GM12874 (cell line): ENCODE measurements around the gene UBXN10.

Source experiments
- CTCF ChIP-seq: IDR thresholded peaks from 2 replicates; pipeline ENCODE4 v1.5.1; 2011; ENCODE audit warnings: low read depth, mild to moderate bottlenecking, control low read depth, low read length, moderate library complexity; ENCODE audit not compliant: insufficient read depth

Gene UBXN10

GRCh38 chr1:20179371-20180128, 6.3 kb upstream of the UBXN10 start:
- TF ChIP-seq CTCF, result no peak

- TF ChIP-seq CTCF, result no peak
Measured at GRCh38 chr1:20180129-20180843, 5.6 kb upstream of the UBXN10 start.

GRCh38 chr1:20180844-20181207, 5.1 kb upstream of the UBXN10 start:
- TF ChIP-seq CTCF, result no peak

GRCh38 chr1:20182415-20182814, 3.5 kb upstream of the UBXN10 start:
- TF ChIP-seq CTCF, result no peak

GRCh38 chr1:20183035-20183434, 2.9 kb upstream of the UBXN10 start:
- no peak for TF ChIP-seq CTCF

GRCh38 chr1:20183616-20184271, 2.2 kb upstream of the UBXN10 start:
- no peak for TF ChIP-seq CTCF

GRCh38 chr1:20184481-20184900, 1.4 kb upstream of the UBXN10 start:
- no peak for TF ChIP-seq CTCF
